HAP-1 (cell line): Measurements from ENCODE around the gene RIMS1.

Experiments
- DNase-seq, 2 experiments: peaks; one replicate each; pipeline ENCODE4 v3.0.0-alpha.2; 2016 to 2020; ENCODE audit warnings: low spot score in 2 of 2
- H3K27me3 ChIP-seq: fragments of 250-450 bp; sonication (Bioruptor Pico); 2 replicates; pipeline ENCODE4 v1.5.1; 2020; ENCODE audit warnings: low read depth, mild to moderate bottlenecking, moderate library complexity
- H3K36me3 ChIP-seq: fragments of 250-450 bp; sonication (Bioruptor Pico); replicated peaks from 2 replicates; pipeline ENCODE4 v1.5.1; 2020; ENCODE audit warnings: mild to moderate bottlenecking
- H3K4me1 ChIP-seq: fragments of 250-450 bp; sonication (Bioruptor Pico); 2 replicates; pipeline ENCODE4 v1.5.1; 2020; ENCODE audit warnings: mild to moderate bottlenecking
- H3K4me3 ChIP-seq: fragments of 250-450 bp; sonication (Bioruptor Pico); 2 replicates; pipeline ENCODE4 v1.5.1; 2020; ENCODE audit warnings: mild to moderate bottlenecking, moderate library complexity
- H3K9me3 ChIP-seq: fragments of 250-450 bp; sonication (Bioruptor Pico); 2 replicates; pipeline ENCODE4 v1.5.1; 2020; ENCODE audit warnings: mild to moderate bottlenecking, moderate library complexity
- in situ Hi-C: fragments of 300-500 bp; cut with MboI; formaldehyde crosslinking; loops from 3 replicates; pipeline ENCODE4 v1.14.3; 2020; ENCODE audit warnings: low sequenced_read_pairs, inconsistent platforms, mixed read lengths

The RIMS1 gene, protein sequence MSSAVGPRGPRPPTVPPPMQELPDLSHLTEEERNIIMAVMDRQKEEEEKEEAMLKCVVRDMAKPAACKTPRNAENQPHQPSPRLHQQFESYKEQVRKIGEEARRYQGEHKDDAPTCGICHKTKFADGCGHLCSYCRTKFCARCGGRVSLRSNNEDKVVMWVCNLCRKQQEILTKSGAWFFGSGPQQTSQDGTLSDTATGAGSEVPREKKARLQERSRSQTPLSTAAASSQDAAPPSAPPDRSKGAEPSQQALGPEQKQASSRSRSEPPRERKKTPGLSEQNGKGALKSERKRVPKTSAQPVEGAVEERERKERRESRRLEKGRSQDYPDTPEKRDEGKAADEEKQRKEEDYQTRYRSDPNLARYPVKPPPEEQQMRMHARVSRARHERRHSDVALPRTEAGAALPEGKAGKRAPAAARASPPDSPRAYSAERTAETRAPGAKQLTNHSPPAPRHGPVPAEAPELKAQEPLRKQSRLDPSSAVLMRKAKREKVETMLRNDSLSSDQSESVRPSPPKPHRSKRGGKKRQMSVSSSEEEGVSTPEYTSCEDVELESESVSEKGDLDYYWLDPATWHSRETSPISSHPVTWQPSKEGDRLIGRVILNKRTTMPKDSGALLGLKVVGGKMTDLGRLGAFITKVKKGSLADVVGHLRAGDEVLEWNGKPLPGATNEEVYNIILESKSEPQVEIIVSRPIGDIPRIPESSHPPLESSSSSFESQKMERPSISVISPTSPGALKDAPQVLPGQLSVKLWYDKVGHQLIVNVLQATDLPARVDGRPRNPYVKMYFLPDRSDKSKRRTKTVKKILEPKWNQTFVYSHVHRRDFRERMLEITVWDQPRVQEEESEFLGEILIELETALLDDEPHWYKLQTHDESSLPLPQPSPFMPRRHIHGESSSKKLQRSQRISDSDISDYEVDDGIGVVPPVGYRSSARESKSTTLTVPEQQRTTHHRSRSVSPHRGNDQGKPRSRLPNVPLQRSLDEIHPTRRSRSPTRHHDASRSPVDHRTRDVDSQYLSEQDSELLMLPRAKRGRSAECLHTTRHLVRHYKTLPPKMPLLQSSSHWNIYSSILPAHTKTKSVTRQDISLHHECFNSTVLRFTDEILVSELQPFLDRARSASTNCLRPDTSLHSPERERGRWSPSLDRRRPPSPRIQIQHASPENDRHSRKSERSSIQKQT (N-terminal part only)

DNA sequence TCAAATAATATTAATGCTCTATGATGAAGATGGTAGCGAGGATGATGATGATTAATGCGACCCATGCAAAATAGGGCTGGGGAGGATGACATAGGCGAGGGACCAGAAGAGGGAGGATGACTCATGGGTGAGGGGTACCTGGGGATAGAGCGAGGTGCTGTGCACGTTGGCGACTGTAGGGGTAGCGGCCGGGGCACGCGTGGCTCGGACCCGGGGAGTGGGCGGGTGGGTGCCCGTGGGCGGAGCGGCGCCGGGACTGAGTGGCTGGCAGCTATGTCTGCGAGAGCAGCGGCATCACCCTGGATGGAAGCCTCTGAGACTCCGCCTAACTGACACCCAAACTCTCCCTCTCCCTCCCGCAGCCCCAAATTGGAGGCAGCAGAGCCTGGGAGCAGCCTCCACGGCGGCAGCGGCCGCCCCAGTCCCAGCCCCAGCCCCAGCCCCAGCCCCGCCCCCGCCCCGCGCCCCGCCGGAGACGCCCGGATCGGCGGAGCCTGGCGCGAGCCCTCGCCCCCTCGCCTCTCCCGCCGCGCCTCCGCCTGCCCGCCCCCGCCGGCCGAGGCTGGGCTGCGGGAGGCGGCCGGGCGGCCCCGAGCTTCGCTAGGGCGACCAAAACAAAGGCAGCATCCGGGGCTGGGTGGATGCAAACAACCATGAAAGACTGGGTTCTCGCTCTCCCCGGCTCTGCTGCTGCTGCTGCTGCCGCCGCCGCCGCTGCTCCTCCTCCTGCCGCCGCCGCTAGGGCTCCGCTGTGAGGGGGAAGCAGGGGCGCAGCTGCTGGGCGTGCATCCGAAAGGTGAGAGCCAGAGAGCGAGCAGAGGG is at the start of gene RIMS1:
RIMS1 (plus strand) TSS at position 367 of the 822 bp plus-strand sequence. CDS start 474 bp downstream, outside the sequence.
- DNase-seq = peak; percentile 27 to 69
- peak within 1 kb of the TSS; percentile 24 for H3K4me3 ChIP-seq
- H3K4me1 ChIP-seq = no peaks in the 10 kb centered on the region
- no peaks in the 10 kb centered on the region for H3K9me3 ChIP-seq
- no peaks in the 10 kb centered on the region for H3K36me3 ChIP-seq
- in situ Hi-C loops = no loop called here
- H3K27me3 ChIP-seq = peaks cover 7% of the 10 kb centered on the region

- Histone ChIP-seq H3K27me3 (0 out of 2 replicates have a peak, but pooled peaks cover 3% of the 10 kb centered on the region), H3K36me3 (no peaks in the 10 kb centered on the region), H3K4me1 (no peaks in the 10 kb centered on the region), H3K4me3 (no peak overlapping the region), H3K9me3 (no peaks in the 10 kb centered on the region)
- no peak for DNase-seq
- in situ Hi-C loops = no loop called here
Measured at GRCh38 chr6:71851214-71851613, 35.1 kb upstream of the RIMS1 start.

GRCh38 chr6:71852948-71853347 is 33.4 kb upstream of the RIMS1 start:
- in situ Hi-C loops = no loop called here
- DNase-seq = no peak
- Histone ChIP-seq H3K36me3 (no peaks in the 10 kb centered on the region), H3K9me3 (no peaks in the 10 kb centered on the region), H3K4me1 (no peaks in the 10 kb centered on the region), H3K4me3 (no peak overlapping the region), H3K27me3 (0 out of 2 replicates have a peak, but pooled peaks cover 3% of the 10 kb centered on the region)

DNA sequence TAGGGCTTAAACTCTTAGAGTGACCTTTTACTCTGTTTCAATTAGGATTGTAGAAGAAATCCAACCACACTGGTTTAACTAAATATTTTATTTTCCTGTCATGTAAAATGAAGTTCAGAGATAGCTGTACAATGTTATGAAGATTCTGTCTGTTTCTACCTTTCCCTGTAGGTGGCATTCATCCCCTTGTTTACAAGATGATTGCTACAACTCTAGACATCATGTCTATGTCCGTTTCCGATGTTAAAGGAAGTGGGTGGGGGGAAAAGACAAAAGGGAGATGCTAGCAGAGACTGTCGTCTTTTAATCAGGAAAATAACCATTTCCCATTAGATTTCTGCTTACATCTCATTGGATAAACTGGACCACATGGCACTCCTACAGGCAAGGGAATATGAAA is 30.9 kb upstream of the RIMS1 start:
- in situ Hi-C loops = no loop called here
- H3K27me3 ChIP-seq = 0 out of 2 replicates have a peak, but pooled peaks cover 3% of the 10 kb centered on the region
- no peak overlapping the region for H3K4me3 ChIP-seq
- DNase-seq = no peak
- H3K36me3 ChIP-seq = no peaks in the 10 kb centered on the region
- H3K9me3 ChIP-seq = no peaks in the 10 kb centered on the region
- no peaks in the 10 kb centered on the region for H3K4me1 ChIP-seq

DNA sequence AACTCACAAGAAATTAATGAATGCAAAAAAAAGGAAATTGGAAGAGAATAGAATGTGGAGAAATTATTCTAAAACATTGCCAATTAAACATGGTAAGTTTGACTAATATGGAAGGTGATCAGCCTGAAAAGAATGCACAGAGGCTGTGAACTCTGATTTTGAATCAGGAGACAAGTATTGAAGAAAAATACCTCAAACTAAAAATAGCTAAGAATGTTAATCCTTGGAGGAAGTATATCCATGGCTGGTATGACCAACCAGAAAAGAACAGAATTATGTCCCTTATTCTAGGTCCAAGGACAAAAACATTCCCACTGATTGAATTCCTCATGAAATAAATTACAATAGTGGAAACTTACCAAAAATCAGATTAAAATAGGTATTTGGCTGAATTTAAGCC is 7.3 kb upstream of the RIMS1 start:
- Histone ChIP-seq H3K4me3 (no peak overlapping the region), H3K36me3 (no peaks in the 10 kb centered on the region), H3K4me1 (no peaks in the 10 kb centered on the region), H3K27me3 (no peaks in the 10 kb centered on the region; the same call in 1 of the 2 replicates), H3K9me3 (no peaks in the 10 kb centered on the region)
- no peak for DNase-seq
- in situ Hi-C loops = no loop called here

GRCh38 chr6:71887006-71887743 is 825 bp downstream of the RIMS1 start:
- no peaks in the 10 kb centered on the region for H3K4me1 ChIP-seq
- no peaks in the 10 kb centered on the region for H3K36me3 ChIP-seq
- peak overlapping the region; percentile 24 for H3K4me3 ChIP-seq
- no peak for DNase-seq
- no peaks in the 10 kb centered on the region for H3K9me3 ChIP-seq
- H3K27me3 ChIP-seq = peaks cover 7% of the 10 kb centered on the region
- in situ Hi-C loops = no loop called here

GRCh38 chr6:71887744-71888230 is 1.4 kb downstream of the RIMS1 start:
- peaks cover 7% of the 10 kb centered on the region for H3K27me3 ChIP-seq
- H3K36me3 ChIP-seq = no peaks in the 10 kb centered on the region
- H3K4me1 ChIP-seq = no peaks in the 10 kb centered on the region
- DNase-seq = no peak
- H3K9me3 ChIP-seq = no peaks in the 10 kb centered on the region
- in situ Hi-C loops = no loop called here
- no peak overlapping the region for H3K4me3 ChIP-seq

DNA sequence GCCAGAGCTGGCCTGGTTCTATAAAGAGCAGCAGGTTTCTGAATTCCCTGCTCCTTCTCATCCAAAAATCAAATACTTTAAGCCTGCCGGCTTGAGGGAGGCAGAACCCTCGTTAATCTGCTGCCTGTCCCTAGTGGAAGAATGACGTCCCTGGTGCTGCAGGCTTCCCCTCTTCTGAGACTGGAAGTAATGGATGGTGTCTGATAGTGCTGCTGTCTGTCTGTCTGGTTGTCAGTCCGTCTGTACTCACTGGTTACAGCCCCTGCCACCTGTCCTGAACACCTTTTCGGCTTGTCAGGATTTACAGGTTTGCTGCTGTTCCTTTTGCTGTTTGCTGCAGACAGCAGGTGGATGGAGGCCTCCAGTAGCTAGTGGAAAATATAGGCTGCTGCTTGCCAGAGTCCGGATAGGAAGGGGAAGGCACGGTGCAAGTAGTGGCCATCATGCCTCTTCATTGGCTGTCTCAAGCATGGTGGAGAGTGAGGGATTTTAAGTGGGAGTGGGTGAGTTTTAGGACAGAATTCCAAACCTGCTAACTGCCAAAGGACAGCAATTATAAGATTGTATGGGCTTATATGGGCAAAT is 2.5 kb downstream of the RIMS1 start:
- DNase-seq = no peak
- in situ Hi-C loops = no loop called here
- H3K4me3 ChIP-seq = no peak overlapping the region
- no peaks in the 10 kb centered on the region for H3K36me3 ChIP-seq
- no peaks in the 10 kb centered on the region for H3K4me1 ChIP-seq
- H3K9me3 ChIP-seq = no peaks in the 10 kb centered on the region
- H3K27me3 ChIP-seq = peaks cover 7% of the 10 kb centered on the region

- Histone ChIP-seq H3K4me1 (no peaks in the 10 kb centered on the region), H3K9me3 (no peaks in the 10 kb centered on the region), H3K4me3 (no peak overlapping the region), H3K36me3 (no peaks in the 10 kb centered on the region), H3K27me3 (peaks cover 7% of the 10 kb centered on the region; the same call in 1 of the 2 replicates)
- in situ Hi-C loops = no loop called here
- no peak for DNase-seq
Measured at GRCh38 chr6:71889366-71889765, 3.0 kb downstream of the RIMS1 start.

GRCh38 chr6:71892641-71893040 is 6.3 kb downstream of the RIMS1 start:
- Histone ChIP-seq H3K27me3 (peaks cover 12% of the 10 kb centered on the region), H3K4me3 (no peak overlapping the region), H3K36me3 (no peaks in the 10 kb centered on the region), H3K9me3 (no peaks in the 10 kb centered on the region), H3K4me1 (no peaks in the 10 kb centered on the region)
- DNase-seq = no peak
- in situ Hi-C loops = no loop called here

- in situ Hi-C loops = no loop called here
- DNase-seq = no peak
- no peaks in the 10 kb centered on the region for H3K36me3 ChIP-seq
Measured at GRCh38 chr6:71900642-71901041, 14.3 kb downstream of the RIMS1 start.

GRCh38 chr6:71902261-71902660 is 15.9 kb downstream of the RIMS1 start:
- H3K27me3 ChIP-seq = peaks cover 2% of the 10 kb centered on the region; the same call in 1 of the 2 replicates
- H3K4me1 ChIP-seq = no peaks in the 10 kb centered on the region
- no peaks in the 10 kb centered on the region for H3K36me3 ChIP-seq
- no peak for DNase-seq
- in situ Hi-C loops = no loop called here
- H3K9me3 ChIP-seq = no peaks in the 10 kb centered on the region
- H3K4me3 ChIP-seq = no peak overlapping the region

More at GRCh38 chr6:71900642-71901041, 14.3 kb downstream of the RIMS1 start:
- Histone ChIP-seq H3K27me3 (peaks cover 10% of the 10 kb centered on the region), H3K9me3 (no peaks in the 10 kb centered on the region), H3K4me1 (no peaks in the 10 kb centered on the region), H3K4me3 (no peak overlapping the region)
